HL-60 (cell line): ENCODE data around the gene PCNP.

ENCODE experiments used
- DNase-seq, 2 experiments: peaks; one replicate each; pipeline ENCODE4 v3.0.0-alpha.2; 2010 to 2020; ENCODE audit warnings: low read depth in 1 of 2, low spot score in 1 of 2
- H3K27ac ChIP-seq: fragments of 250-450 bp; sonication (Bioruptor Pico); replicated peaks from 2 replicates; pipeline ENCODE4 v1.5.1; 2020; ENCODE audit warnings: mild to moderate bottlenecking, moderate library complexity
- H3K27me3 ChIP-seq: fragments of 250-450 bp; sonication (Bioruptor Pico); 2 replicates; pipeline ENCODE4 v1.5.1; 2021; ENCODE audit warnings: mild to moderate bottlenecking, moderate library complexity; ENCODE audit not compliant: insufficient read depth, poor library complexity, severe bottlenecking
- H3K4me3 ChIP-seq: replicated peaks from 2 replicates; pipeline ENCODE4 v1.5.1; 2011; ENCODE audit warnings: mild to moderate bottlenecking, control low read depth, low read length; ENCODE audit not compliant: insufficient read depth
- CTCF ChIP-seq: IDR thresholded peaks from one replicate; pipeline ENCODE4 v1.5.1; 2011; ENCODE audit warnings: low read length, control low read depth, inconsistent platforms; ENCODE audit not compliant: insufficient read depth
- GABPA ChIP-seq: IDR thresholded peaks from 2 replicates; pipeline ENCODE4 v1.6.1; 2012; ENCODE audit warnings: low read depth
- POLR2AphosphoS5 ChIP-seq: IDR thresholded peaks from 2 replicates; pipeline ENCODE4 v1.6.1; 2012; ENCODE audit warnings: low read depth
- REST ChIP-seq: IDR thresholded peaks from 2 replicates; pipeline ENCODE4 v1.6.1; 2012; ENCODE audit warnings: low read depth; ENCODE audit not compliant: insufficient replicate concordance
- SPI1 ChIP-seq: IDR thresholded peaks from 2 replicates; pipeline ENCODE4 v1.6.1; 2012; ENCODE audit warnings: low read depth, mild to moderate bottlenecking, borderline replicate concordance

PCNP gene

GRCh38 chr3:101615525-101615924 lies 41.5 kb downstream of the PCNP start:
- no peak overlapping the region for H3K27ac ChIP-seq
- no peaks in the 10 kb centered on the region for H3K27me3 ChIP-seq
- peak in 1 of 2 experiments; percentile 10 for DNase-seq
- TF ChIP-seq POLR2AphosphoS5 (no peak), SPI1 (no peak), CTCF (no peak), GABPA (no peak), REST (no peak)
- no peak overlapping the region for H3K4me3 ChIP-seq

GRCh38 chr3:101617478-101617877 lies 43.5 kb downstream of the PCNP start:
- no peak for DNase-seq
- no peak for TF ChIP-seq POLR2AphosphoS5
- TF ChIP-seq CTCF: no peak
- TF ChIP-seq REST: no peak
- no peak for TF ChIP-seq SPI1
- TF ChIP-seq GABPA: no peak
- no peak overlapping the region for H3K4me3 ChIP-seq
- no peaks in the 10 kb centered on the region for H3K27me3 ChIP-seq
- no peak overlapping the region for H3K27ac ChIP-seq

GRCh38 chr3:101618726-101619125 lies 44.7 kb downstream of the PCNP start:
- no peak for DNase-seq
- no peak for TF ChIP-seq SPI1
- no peak for TF ChIP-seq CTCF
- no peak for TF ChIP-seq POLR2AphosphoS5
- no peak for TF ChIP-seq GABPA
- no peak for TF ChIP-seq REST
- H3K4me3 ChIP-seq: no peak overlapping the region
- H3K27me3 ChIP-seq: no peaks in the 10 kb centered on the region
- H3K27ac ChIP-seq: no peak overlapping the region
